Measurements from ENCODE around the gene RBM17.
A peak's percentile ranks its signal among the peaks of the same experiment; 100 is the strongest.

The RBM17 gene

GRCh38 chr10:6142644-6143043 lies 53.8 kb downstream of the RBM17 start:
- no peak for DNase-seq (ENCODE audit: extremely low read depth, low read depth)
- no peak overlapping the region for H3K4me3 ChIP-seq (replicated peaks; ENCODE audit: low read depth, low read length)
- no peak for TF ChIP-seq CTCF (IDR thresholded peaks at IDR 0.05; ENCODE audit: low read depth, low read length, missing control alignments)

GRCh38 chr10:6143181-6143580 lies 54.3 kb downstream of the RBM17 start:
- no peak for TF ChIP-seq CTCF (IDR thresholded peaks at IDR 0.05; ENCODE audit: low read depth, low read length, missing control alignments)
- no peak for DNase-seq (ENCODE audit: extremely low read depth, low read depth)
- no peak overlapping the region for H3K4me3 ChIP-seq (replicated peaks; ENCODE audit: low read depth, low read length)

GRCh38 chr10:6144406-6145165 lies 55.8 kb downstream of the RBM17 start:
- TF ChIP-seq CTCF (IDR thresholded peaks at IDR 0.05; ENCODE audit: low read depth, low read length, missing control alignments): no peak
- H3K4me3 ChIP-seq (replicated peaks; ENCODE audit: low read depth, low read length): peak overlapping the region; percentile 79
- DNase-seq (ENCODE audit: extremely low read depth, low read depth): no peak

GRCh38 chr10:6145166-6145987 lies 56.5 kb downstream of the RBM17 start:
- TF ChIP-seq CTCF (IDR thresholded peaks at IDR 0.05; ENCODE audit: low read depth, low read length, missing control alignments): no peak
- no peak for DNase-seq (ENCODE audit: extremely low read depth, low read depth)
- peak overlapping the region; percentile 79 for H3K4me3 ChIP-seq (replicated peaks; ENCODE audit: low read depth, low read length)

- H3K4me3 ChIP-seq (replicated peaks; ENCODE audit: low read depth, low read length): peak overlapping the region; percentile 79
- no peak for TF ChIP-seq CTCF (IDR thresholded peaks at IDR 0.05; ENCODE audit: low read depth, low read length, missing control alignments)
- no peak for DNase-seq (ENCODE audit: extremely low read depth, low read depth)
Observed at GRCh38 chr10:6146013-6146785, 57.4 kb downstream of the RBM17 start.

- TF ChIP-seq CTCF (IDR thresholded peaks at IDR 0.05; ENCODE audit: low read depth, low read length, missing control alignments): no peak
- H3K4me3 ChIP-seq (replicated peaks; ENCODE audit: low read depth, low read length): no peak overlapping the region; the same call in 1 of the 2 replicates
- DNase-seq (ENCODE audit: extremely low read depth, low read depth): no peak
Observed at GRCh38 chr10:6146921-6147320, 58.1 kb downstream of the RBM17 start.
